Liver (tissue), 9 donors: Measurements from ENCODE around the gene DOCK6. TPM values are rescaled to one million over a fixed set of nuclear protein-coding genes. Genes with fewer than 3 reads are reported as not detected.

ENCODE experiments used
- DNase-seq: peaks from one replicate; pipeline ENCODE4 v3.0.0-alpha.2; 2017; ENCODE audit warnings: low spot score
- H3K27ac ChIP-seq, 2 donors: one replicate each; pipeline ENCODE4 v1.7.0; 2013; ENCODE audit warnings: inconsistent platforms in 2 of 2, low read length in 2 of 2, control low read depth in 1 of 2, low read depth in 1 of 2, mild to moderate bottlenecking in 1 of 2
- H3K27me3 ChIP-seq, 4 donors: one replicate each; pipeline versions ENCODE4 v1.6.1 to v1.7.0; 2013; ENCODE audit warnings: low read length in 3 of 4, inconsistent platforms in 1 of 4, mild to moderate bottlenecking in 1 of 4, moderate library complexity in 1 of 4; ENCODE audit not compliant: control insufficient read depth in 4 of 4, insufficient read depth in 4 of 4
- H3K36me3 ChIP-seq, 4 donors: one replicate each; pipeline versions ENCODE4 v1.6.1 to v1.7.0; 2013; ENCODE audit warnings: low read length in 3 of 4, mild to moderate bottlenecking in 3 of 4, low read depth in 1 of 4, moderate library complexity in 1 of 4; ENCODE audit not compliant: control insufficient read depth in 4 of 4, insufficient read depth in 3 of 4
- H3K4me1 ChIP-seq, 4 donors: one replicate each; pipeline versions ENCODE4 v1.6.1 to v1.7.0; 2013; ENCODE audit warnings: low read length in 3 of 4, mild to moderate bottlenecking in 3 of 4, moderate library complexity in 1 of 4; ENCODE audit not compliant: control insufficient read depth in 4 of 4, insufficient read depth in 4 of 4
- H3K4me3 ChIP-seq, 3 donors: one replicate each; pipeline versions ENCODE4 v1.6.1 to v1.7.0; 2013; ENCODE audit warnings: low read length in 3 of 3, control low read depth in 1 of 3, low read depth in 1 of 3, mild to moderate bottlenecking in 1 of 3
- H3K9ac ChIP-seq, 2 donors: one replicate each; pipeline ENCODE4 v1.7.0; 2013; ENCODE audit warnings: low read length in 2 of 2, mild to moderate bottlenecking in 2 of 2, moderate library complexity in 2 of 2, control low read depth in 1 of 2, low read depth in 1 of 2
- H3K9me3 ChIP-seq, 4 donors: one replicate each; pipeline versions ENCODE4 v1.6.1 to v1.7.0; 2013; ENCODE audit warnings: low read length in 3 of 4; ENCODE audit not compliant: control insufficient read depth in 4 of 4
- EGR1 ChIP-seq, 2 donors: IDR thresholded peaks; 2 replicates each; pipeline ENCODE4 v1.6.1; 2016 to 2018; ENCODE audit warnings: antibody characterized with exemption in 2 of 2, low read depth in 2 of 2
- FOXA1 ChIP-seq: IDR thresholded peaks from 2 replicates; pipeline ENCODE4 v1.6.1; 2016; ENCODE audit warnings: antibody characterized with exemption
- FOXA2 ChIP-seq: IDR thresholded peaks from 2 replicates; pipeline ENCODE4 v1.6.1; 2016; ENCODE audit warnings: antibody characterized with exemption
- HNF4G ChIP-seq: IDR thresholded peaks from 2 replicates; pipeline ENCODE4 v1.6.1; 2016; ENCODE audit warnings: antibody characterized with exemption
- JUND ChIP-seq, 2 donors: IDR thresholded peaks; 2 replicates each; pipeline ENCODE4 v1.6.1; 2016; ENCODE audit warnings: antibody characterized with exemption in 2 of 2
- NR2F2 ChIP-seq: IDR thresholded peaks from 2 replicates; pipeline ENCODE4 v1.6.1; 2016; ENCODE audit warnings: antibody characterized with exemption
- SP1 ChIP-seq: IDR thresholded peaks from 2 replicates; pipeline ENCODE4 v1.6.1; 2018; ENCODE audit warnings: antibody characterized with exemption, mild to moderate bottlenecking
- TAF1 ChIP-seq: conservative IDR thresholded peaks from 2 replicates; pipeline ENCODE4 v1.6.1; 2016; ENCODE audit warnings: antibody characterized with exemption, mild to moderate bottlenecking
- YY1 ChIP-seq: IDR thresholded peaks from 2 replicates; pipeline ENCODE4 v1.6.1; 2016; ENCODE audit warnings: antibody characterized with exemption, mild to moderate bottlenecking
- WGBS: extraction: QIAGEN DNeasy Blood & Tissue Kit; methylation state at CpG from one replicate; pipeline ENCODE4 v1.1.7; 2013; 5-methylcytosine and 5-hydroxymethylcytosine counted together
- polyA plus RNA-seq, 2 donors: library from polyadenylated mRNA; stranded (reverse) in 1 of 2; unstranded in 1 of 2; fragments of 200-250 nt in 1 of 2; fragments of >200 nt in 1 of 2; fragmentation: Nextera tagmentation in 1 of 2; extraction: Ambion mirVana in 1 of 2; gene quantifications; one replicate each; pipeline versions ENCODE4 v1.2.1 to v1.2.3, GENCODE V29; 2013 to 2015
- total RNA-seq, 2 donors: library from RNA; depleted of rRNA; stranded (reverse); fragments of >200 nt; gene quantifications; one replicate each; pipeline ENCODE4 v1.2.3, GENCODE V29; 2014
- TF ChIP-seq, protein P1 (sequence below): IDR thresholded peaks from 2 replicates; pipeline ENCODE4 v1.6.1; 2016; ENCODE audit warnings: antibody characterized with exemption
- TF ChIP-seq, protein P2 (sequence below): IDR thresholded peaks from 2 replicates; pipeline ENCODE4 v1.6.1; 2016; ENCODE audit warnings: antibody characterized with exemption, mild to moderate bottlenecking
- TF ChIP-seq, protein P3 (sequence below): IDR thresholded peaks from 2 replicates; pipeline ENCODE4 v1.6.1; 2016; ENCODE audit warnings: antibody characterized with exemption
- TF ChIP-seq, protein P4 (sequence below): IDR thresholded peaks from 2 replicates; pipeline ENCODE4 v1.6.1; 2016; ENCODE audit warnings: antibody characterized with exemption
- TF ChIP-seq, protein P5 (sequence below): fragments of 150-350 bp; IDR thresholded peaks from 2 replicates; pipeline ENCODE4 v1.5.1; 2017; ENCODE audit warnings: improper control_type of control experiment, low read depth, low read length; ENCODE audit not compliant: missing input control
- donor health status: healthy.
- donor health status: healthy.
- donor health status: healthy.
- donor health status: healthy.
- donor health status: healthy.

Gene DOCK6
- total and polyA plus RNA-seq, 4 donors: 4.9 to 15.8 (median 13.7) TPM

DNA sequence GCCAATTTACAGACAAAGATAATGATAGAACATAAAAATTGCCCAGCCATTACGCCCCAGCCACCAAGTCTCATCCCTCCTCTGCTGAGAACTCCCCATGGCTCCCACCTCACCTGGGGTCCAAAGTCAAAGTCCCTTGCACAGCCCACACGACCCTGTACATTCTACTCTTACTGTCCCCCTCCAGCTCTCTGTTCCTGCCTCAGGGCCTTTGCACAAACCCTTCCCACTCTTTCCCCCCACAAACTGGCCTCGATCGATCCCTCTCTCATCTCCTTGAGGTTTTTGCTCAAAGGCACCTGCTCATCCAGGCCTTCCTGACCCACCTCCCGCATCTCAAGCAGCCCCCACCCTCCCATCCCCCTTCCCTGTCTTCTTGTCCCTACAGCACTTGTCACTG lies 1.3 kb downstream of the DOCK6 start:
- H3K4me1 ChIP-seq: peaks cover 0 to 12% (median 4%) of the 10 kb centered on the region in 4 donors
- no peak overlapping the region for H3K4me3 ChIP-seq
- 84% methylated on average over 5 of the region's 5 CpGs for WGBS
- H3K27ac ChIP-seq: no peak overlapping the region
- TF ChIP-seq HNF4G (no peak), SP1 (no peak), NR2F2 (no peak), EGR1 (IDR thresholded peaks at IDR 0.05; ENCODE audit: low read depth in 2 of 2) (no peak), YY1 (no peak), FOXA2 (no peak), TAF1 (no peak), JUND (IDR thresholded peaks at IDR 0.05) (no peak), FOXA1 (no peak)
- TF ChIP-seq, protein P1, sequence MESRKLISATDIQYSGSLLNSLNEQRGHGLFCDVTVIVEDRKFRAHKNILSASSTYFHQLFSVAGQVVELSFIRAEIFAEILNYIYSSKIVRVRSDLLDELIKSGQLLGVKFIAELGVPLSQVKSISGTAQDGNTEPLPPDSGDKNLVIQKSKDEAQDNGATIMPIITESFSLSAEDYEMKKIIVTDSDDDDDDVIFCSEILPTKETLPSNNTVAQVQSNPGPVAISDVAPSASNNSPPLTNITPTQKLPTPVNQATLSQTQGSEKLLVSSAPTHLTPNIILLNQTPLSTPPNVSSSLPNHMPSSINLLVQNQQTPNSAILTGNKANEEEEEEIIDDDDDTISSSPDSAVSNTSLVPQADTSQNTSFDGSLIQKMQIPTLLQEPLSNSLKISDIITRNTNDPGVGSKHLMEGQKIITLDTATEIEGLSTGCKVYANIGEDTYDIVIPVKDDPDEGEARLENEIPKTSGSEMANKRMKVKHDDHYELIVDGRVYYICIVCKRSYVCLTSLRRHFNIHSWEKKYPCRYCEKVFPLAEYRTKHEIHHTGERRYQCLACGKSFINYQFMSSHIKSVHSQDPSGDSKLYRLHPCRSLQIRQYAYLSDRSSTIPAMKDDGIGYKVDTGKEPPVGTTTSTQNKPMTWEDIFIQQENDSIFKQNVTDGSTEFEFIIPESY: no peak
- TF ChIP-seq, protein P2, sequence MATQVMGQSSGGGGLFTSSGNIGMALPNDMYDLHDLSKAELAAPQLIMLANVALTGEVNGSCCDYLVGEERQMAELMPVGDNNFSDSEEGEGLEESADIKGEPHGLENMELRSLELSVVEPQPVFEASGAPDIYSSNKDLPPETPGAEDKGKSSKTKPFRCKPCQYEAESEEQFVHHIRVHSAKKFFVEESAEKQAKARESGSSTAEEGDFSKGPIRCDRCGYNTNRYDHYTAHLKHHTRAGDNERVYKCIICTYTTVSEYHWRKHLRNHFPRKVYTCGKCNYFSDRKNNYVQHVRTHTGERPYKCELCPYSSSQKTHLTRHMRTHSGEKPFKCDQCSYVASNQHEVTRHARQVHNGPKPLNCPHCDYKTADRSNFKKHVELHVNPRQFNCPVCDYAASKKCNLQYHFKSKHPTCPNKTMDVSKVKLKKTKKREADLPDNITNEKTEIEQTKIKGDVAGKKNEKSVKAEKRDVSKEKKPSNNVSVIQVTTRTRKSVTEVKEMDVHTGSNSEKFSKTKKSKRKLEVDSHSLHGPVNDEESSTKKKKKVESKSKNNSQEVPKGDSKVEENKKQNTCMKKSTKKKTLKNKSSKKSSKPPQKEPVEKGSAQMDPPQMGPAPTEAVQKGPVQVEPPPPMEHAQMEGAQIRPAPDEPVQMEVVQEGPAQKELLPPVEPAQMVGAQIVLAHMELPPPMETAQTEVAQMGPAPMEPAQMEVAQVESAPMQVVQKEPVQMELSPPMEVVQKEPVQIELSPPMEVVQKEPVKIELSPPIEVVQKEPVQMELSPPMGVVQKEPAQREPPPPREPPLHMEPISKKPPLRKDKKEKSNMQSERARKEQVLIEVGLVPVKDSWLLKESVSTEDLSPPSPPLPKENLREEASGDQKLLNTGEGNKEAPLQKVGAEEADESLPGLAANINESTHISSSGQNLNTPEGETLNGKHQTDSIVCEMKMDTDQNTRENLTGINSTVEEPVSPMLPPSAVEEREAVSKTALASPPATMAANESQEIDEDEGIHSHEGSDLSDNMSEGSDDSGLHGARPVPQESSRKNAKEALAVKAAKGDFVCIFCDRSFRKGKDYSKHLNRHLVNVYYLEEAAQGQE: no peak
- TF ChIP-seq, protein P3, sequence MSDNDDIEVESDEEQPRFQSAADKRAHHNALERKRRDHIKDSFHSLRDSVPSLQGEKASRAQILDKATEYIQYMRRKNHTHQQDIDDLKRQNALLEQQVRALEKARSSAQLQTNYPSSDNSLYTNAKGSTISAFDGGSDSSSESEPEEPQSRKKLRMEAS: no peak
- TF ChIP-seq, protein P4, sequence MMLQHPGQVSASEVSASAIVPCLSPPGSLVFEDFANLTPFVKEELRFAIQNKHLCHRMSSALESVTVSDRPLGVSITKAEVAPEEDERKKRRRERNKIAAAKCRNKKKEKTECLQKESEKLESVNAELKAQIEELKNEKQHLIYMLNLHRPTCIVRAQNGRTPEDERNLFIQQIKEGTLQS: no peak
- TF ChIP-seq, protein P5, sequence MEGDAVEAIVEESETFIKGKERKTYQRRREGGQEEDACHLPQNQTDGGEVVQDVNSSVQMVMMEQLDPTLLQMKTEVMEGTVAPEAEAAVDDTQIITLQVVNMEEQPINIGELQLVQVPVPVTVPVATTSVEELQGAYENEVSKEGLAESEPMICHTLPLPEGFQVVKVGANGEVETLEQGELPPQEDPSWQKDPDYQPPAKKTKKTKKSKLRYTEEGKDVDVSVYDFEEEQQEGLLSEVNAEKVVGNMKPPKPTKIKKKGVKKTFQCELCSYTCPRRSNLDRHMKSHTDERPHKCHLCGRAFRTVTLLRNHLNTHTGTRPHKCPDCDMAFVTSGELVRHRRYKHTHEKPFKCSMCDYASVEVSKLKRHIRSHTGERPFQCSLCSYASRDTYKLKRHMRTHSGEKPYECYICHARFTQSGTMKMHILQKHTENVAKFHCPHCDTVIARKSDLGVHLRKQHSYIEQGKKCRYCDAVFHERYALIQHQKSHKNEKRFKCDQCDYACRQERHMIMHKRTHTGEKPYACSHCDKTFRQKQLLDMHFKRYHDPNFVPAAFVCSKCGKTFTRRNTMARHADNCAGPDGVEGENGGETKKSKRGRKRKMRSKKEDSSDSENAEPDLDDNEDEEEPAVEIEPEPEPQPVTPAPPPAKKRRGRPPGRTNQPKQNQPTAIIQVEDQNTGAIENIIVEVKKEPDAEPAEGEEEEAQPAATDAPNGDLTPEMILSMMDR: no peak
- DNase-seq: no peak
- no peaks in the 10 kb centered on the region for H3K9me3 ChIP-seq
- no peaks in the 10 kb centered on the region for H3K27me3 ChIP-seq
- no peak overlapping the region for H3K9ac ChIP-seq
- H3K36me3 ChIP-seq: no peaks in the 10 kb centered on the region

DNA sequence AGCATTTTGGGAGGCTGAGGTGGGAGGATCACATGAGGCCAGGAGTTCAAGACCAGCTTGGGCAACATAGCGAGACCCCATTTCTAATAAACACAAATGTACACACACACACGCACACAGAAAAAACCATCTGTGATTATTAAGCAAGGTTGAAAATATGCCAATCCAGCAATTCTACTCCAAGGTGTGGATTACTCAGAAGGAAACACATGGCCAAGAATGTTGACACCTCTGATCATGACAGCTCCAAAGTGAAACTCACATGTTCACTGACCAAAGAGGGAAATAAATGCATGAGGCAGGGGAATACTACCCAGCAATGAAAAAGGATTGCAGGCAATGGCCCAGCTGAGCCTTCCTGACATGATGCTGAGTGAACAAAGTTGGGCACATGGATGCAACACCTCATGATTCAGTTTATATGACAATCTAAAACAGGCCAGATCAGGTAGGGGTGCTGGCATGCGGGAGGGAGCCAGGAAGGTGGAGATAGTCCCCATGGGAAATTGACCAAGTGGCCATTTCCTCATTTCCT lies 4.4 kb downstream of the DOCK6 start:
- Histone ChIP-seq H3K27ac (no peak overlapping the region), H3K9ac (no peak overlapping the region), H3K27me3 (no peaks in the 10 kb centered on the region), H3K36me3 (no peaks in the 10 kb centered on the region), H3K4me3 (no peak overlapping the region), H3K9me3 (no peaks in the 10 kb centered on the region), H3K4me1 (peaks cover 0 to 4% (median 2%) of the 10 kb centered on the region in 4 donors)
- TF ChIP-seq, protein P5: no peak
- TF ChIP-seq YY1 (no peak), JUND (IDR thresholded peaks at IDR 0.05) (no peak), HNF4G (no peak), TAF1 (no peak)
- TF ChIP-seq, protein P2: no peak
- DNase-seq: no peak
- 96% methylated on average over 3 of the region's 3 CpGs for WGBS
